ENCODE measurements around the gene NPC1.

The NPC1 gene

GRCh38 chr18:23548275-23548674 lies 38.0 kb downstream of the NPC1 start:
- no peak overlapping the region for H2AFZ ChIP-seq (ENCODE audit: low read length)
- no peak overlapping the region for H3K4ac ChIP-seq (ENCODE audit: low read length)
- no peaks in the 10 kb centered on the region for H3K27me3 ChIP-seq (ENCODE audit: control insufficient read depth in 3 of 3, insufficient read depth in 3 of 3, low read depth in 1 of 3, low read length in 3 of 3)
- H3K9ac ChIP-seq (ENCODE audit: low read depth, low read length, poor library complexity): no peak overlapping the region
- H4K8ac ChIP-seq (ENCODE audit: low read depth, low read length): no peak overlapping the region
- no peaks in the 10 kb centered on the region for H3K9me3 ChIP-seq (replicated peaks in 1 of 2; ENCODE audit: control insufficient read depth in 2 of 2, insufficient read depth in 1 of 2, low read depth in 1 of 2, low read length in 2 of 2)
- no peak for DNase-seq (ENCODE audit: low spot score)
- no peak overlapping the region for H2BK5ac ChIP-seq (ENCODE audit: low read length)
- H2BK15ac ChIP-seq (ENCODE audit: low read length): no peak overlapping the region
- H3K27ac ChIP-seq (replicated peaks; ENCODE audit: low read length): no peak overlapping the region
- no peak overlapping the region for H2AK5ac ChIP-seq (ENCODE audit: low read depth, low read length)
- no peak overlapping the region for H3K23ac ChIP-seq (ENCODE audit: low read depth, low read length, poor library complexity)
- H2BK12ac ChIP-seq (ENCODE audit: low read length): no peak overlapping the region
- no peak overlapping the region for H3K14ac ChIP-seq (ENCODE audit: low read length)
- H3K4me3 ChIP-seq (ENCODE audit: low read length in 2 of 2): no peak overlapping the region
- H3K79me1 ChIP-seq (ENCODE audit: low read depth, low read length): no peaks in the 10 kb centered on the region
- WGBS, 2 donors (ENCODE audit: extremely low coverage in 2 of 2, insufficient read length in 2 of 2, insufficient replicate concordance in 1 of 2): no CpG with 5 or more reads among the region's 2 CpGs
- H3K4me1 ChIP-seq (ENCODE audit: control insufficient read depth in 2 of 2, insufficient read depth in 1 of 2, low read depth in 1 of 2, low read length in 2 of 2): no peaks in the 10 kb centered on the region
- no peak overlapping the region for H3K18ac ChIP-seq (ENCODE audit: low read length)
- H3K36me3 ChIP-seq (replicated peaks in 1 of 2; ENCODE audit: control insufficient read depth in 2 of 2, insufficient read depth in 2 of 2, low read length in 2 of 2): peaks cover 27 to 91% of the 10 kb centered on the region in 2 donors
- H2BK120ac ChIP-seq (ENCODE audit: low read depth, low read length): no peak overlapping the region
- H3K4me2 ChIP-seq (ENCODE audit: insufficient read depth, low read length, poor library complexity, severe bottlenecking): no peak overlapping the region
- no peak overlapping the region for H4K91ac ChIP-seq (ENCODE audit: low read depth, low read length, poor library complexity)

GRCh38 chr18:23547846-23548245 lies 38.5 kb downstream of the NPC1 start:
- no peak overlapping the region for H3K4ac ChIP-seq (ENCODE audit: low read length)
- H3K27ac ChIP-seq (replicated peaks; ENCODE audit: low read length): no peak overlapping the region
- WGBS, 2 donors (ENCODE audit: extremely low coverage in 2 of 2, insufficient read length in 2 of 2, insufficient replicate concordance in 1 of 2): no CpG with 5 or more reads among the region's 3 CpGs
- H3K36me3 ChIP-seq (replicated peaks in 1 of 2; ENCODE audit: control insufficient read depth in 2 of 2, insufficient read depth in 2 of 2, low read length in 2 of 2): peaks cover 25 to 90% of the 10 kb centered on the region in 2 donors
- H3K79me1 ChIP-seq (ENCODE audit: low read depth, low read length): no peaks in the 10 kb centered on the region
- H4K8ac ChIP-seq (ENCODE audit: low read depth, low read length): no peak overlapping the region
- DNase-seq (ENCODE audit: low spot score): no peak
- no peak overlapping the region for H3K4me2 ChIP-seq (ENCODE audit: insufficient read depth, low read length, poor library complexity, severe bottlenecking)
- H3K4me3 ChIP-seq (ENCODE audit: low read length in 2 of 2): no peak overlapping the region
- no peaks in the 10 kb centered on the region for H3K9me3 ChIP-seq (replicated peaks in 1 of 2; ENCODE audit: control insufficient read depth in 2 of 2, insufficient read depth in 1 of 2, low read depth in 1 of 2, low read length in 2 of 2)
- H3K18ac ChIP-seq (ENCODE audit: low read length): no peak overlapping the region
- H3K27me3 ChIP-seq (ENCODE audit: control insufficient read depth in 3 of 3, insufficient read depth in 3 of 3, low read depth in 1 of 3, low read length in 3 of 3): no peaks in the 10 kb centered on the region
- H3K9ac ChIP-seq (ENCODE audit: low read depth, low read length, poor library complexity): no peak overlapping the region
- no peak overlapping the region for H2AFZ ChIP-seq (ENCODE audit: low read length)
- no peak overlapping the region for H4K91ac ChIP-seq (ENCODE audit: low read depth, low read length, poor library complexity)
- no peak overlapping the region for H2BK120ac ChIP-seq (ENCODE audit: low read depth, low read length)
- H2BK15ac ChIP-seq (ENCODE audit: low read length): no peak overlapping the region
- no peak overlapping the region for H3K23ac ChIP-seq (ENCODE audit: low read depth, low read length, poor library complexity)
- H2AK5ac ChIP-seq (ENCODE audit: low read depth, low read length): no peak overlapping the region
- no peak overlapping the region for H3K14ac ChIP-seq (ENCODE audit: low read length)
- H2BK5ac ChIP-seq (ENCODE audit: low read length): no peak overlapping the region
- H3K4me1 ChIP-seq (ENCODE audit: control insufficient read depth in 2 of 2, insufficient read depth in 1 of 2, low read depth in 1 of 2, low read length in 2 of 2): no peaks in the 10 kb centered on the region
- no peak overlapping the region for H2BK12ac ChIP-seq (ENCODE audit: low read length)

- Histone ChIP-seq H2BK5ac (ENCODE audit: low read length) (no peak overlapping the region), H4K8ac (ENCODE audit: low read depth, low read length) (no peak overlapping the region), H3K4me2 (ENCODE audit: insufficient read depth, low read length, poor library complexity, severe bottlenecking) (no peak overlapping the region), H2BK120ac (ENCODE audit: low read depth, low read length) (no peak overlapping the region), H2BK12ac (ENCODE audit: low read length) (no peak overlapping the region), H3K4me3 (ENCODE audit: low read length in 2 of 2) (no peak overlapping the region), H3K4ac (ENCODE audit: low read length) (no peak overlapping the region), H3K36me3 (replicated peaks in 1 of 2; ENCODE audit: control insufficient read depth in 2 of 2, insufficient read depth in 2 of 2, low read length in 2 of 2) (peaks cover 25 to 90% of the 10 kb centered on the region in 2 donors), H3K79me1 (ENCODE audit: low read depth, low read length) (no peaks in the 10 kb centered on the region), H3K27me3 (ENCODE audit: control insufficient read depth in 3 of 3, insufficient read depth in 3 of 3, low read depth in 1 of 3, low read length in 3 of 3) (no peaks in the 10 kb centered on the region), H2AK5ac (ENCODE audit: low read depth, low read length) (no peak overlapping the region), H3K14ac (ENCODE audit: low read length) (no peak overlapping the region), H3K9ac (ENCODE audit: low read depth, low read length, poor library complexity) (no peak overlapping the region), H3K27ac (replicated peaks; ENCODE audit: low read length) (no peak overlapping the region), H2AFZ (ENCODE audit: low read length) (no peak overlapping the region), H3K4me1 (ENCODE audit: control insufficient read depth in 2 of 2, insufficient read depth in 1 of 2, low read depth in 1 of 2, low read length in 2 of 2) (no peaks in the 10 kb centered on the region), H3K9me3 (replicated peaks in 1 of 2; ENCODE audit: control insufficient read depth in 2 of 2, insufficient read depth in 1 of 2, low read depth in 1 of 2, low read length in 2 of 2) (no peaks in the 10 kb centered on the region), H2BK15ac (ENCODE audit: low read length) (no peak overlapping the region), H4K91ac (ENCODE audit: low read depth, low read length, poor library complexity) (no peak overlapping the region), H3K23ac (ENCODE audit: low read depth, low read length, poor library complexity) (no peak overlapping the region), H3K18ac (ENCODE audit: low read length) (no peak overlapping the region)
- DNase-seq (ENCODE audit: low spot score): no peak
- no CpG with 5 or more reads among the region's 3 CpGs for WGBS, 2 donors (ENCODE audit: extremely low coverage in 2 of 2, insufficient read length in 2 of 2, insufficient replicate concordance in 1 of 2)
Observed at GRCh38 chr18:23547306-23547705, 39.0 kb downstream of the NPC1 start.

- Histone ChIP-seq H3K9ac (ENCODE audit: low read depth, low read length, poor library complexity) (no peak overlapping the region), H3K4me2 (ENCODE audit: insufficient read depth, low read length, poor library complexity, severe bottlenecking) (no peak overlapping the region), H3K4me3 (ENCODE audit: low read length in 2 of 2) (no peak overlapping the region), H2BK120ac (ENCODE audit: low read depth, low read length) (no peak overlapping the region), H3K4me1 (ENCODE audit: control insufficient read depth in 2 of 2, insufficient read depth in 1 of 2, low read depth in 1 of 2, low read length in 2 of 2) (no peaks in the 10 kb centered on the region), H2AK5ac (ENCODE audit: low read depth, low read length) (no peak overlapping the region), H3K4ac (ENCODE audit: low read length) (no peak overlapping the region), H3K36me3 (replicated peaks in 1 of 2; ENCODE audit: control insufficient read depth in 2 of 2, insufficient read depth in 2 of 2, low read length in 2 of 2) (peaks cover 27 to 93% of the 10 kb centered on the region in 2 donors), H3K9me3 (replicated peaks in 1 of 2; ENCODE audit: control insufficient read depth in 2 of 2, insufficient read depth in 1 of 2, low read depth in 1 of 2, low read length in 2 of 2) (no peaks in the 10 kb centered on the region), H2AFZ (ENCODE audit: low read length) (no peak overlapping the region), H2BK12ac (ENCODE audit: low read length) (no peak overlapping the region), H3K23ac (ENCODE audit: low read depth, low read length, poor library complexity) (no peak overlapping the region), H3K14ac (ENCODE audit: low read length) (no peak overlapping the region), H3K27me3 (ENCODE audit: control insufficient read depth in 3 of 3, insufficient read depth in 3 of 3, low read depth in 1 of 3, low read length in 3 of 3) (no peaks in the 10 kb centered on the region), H4K8ac (ENCODE audit: low read depth, low read length) (no peak overlapping the region), H4K91ac (ENCODE audit: low read depth, low read length, poor library complexity) (no peak overlapping the region), H3K79me1 (ENCODE audit: low read depth, low read length) (no peaks in the 10 kb centered on the region), H2BK15ac (ENCODE audit: low read length) (no peak overlapping the region), H2BK5ac (ENCODE audit: low read length) (no peak overlapping the region), H3K18ac (ENCODE audit: low read length) (no peak overlapping the region), H3K27ac (replicated peaks; ENCODE audit: low read length) (no peak overlapping the region)
- DNase-seq (ENCODE audit: low spot score): no peak
- no CpG with 5 or more reads among the region's 13 CpGs for WGBS, 2 donors (ENCODE audit: extremely low coverage in 2 of 2, insufficient read length in 2 of 2, insufficient replicate concordance in 1 of 2)
Observed at GRCh38 chr18:23545247-23545789, 41.0 kb downstream of the NPC1 start.

All from neuronal stem cell (in vitro differentiated cells).